OCI-LY7 (cell line): ENCODE measurements around the gene TLR2. TPM values are rescaled to one million over a fixed set of nuclear protein-coding genes. Genes with fewer than 3 reads are reported as not detected.

Source experiments
- BruUV-seq: library from RNA; stranded (reverse); fragments of 400-500 nt; replicated peaks from 2 replicates; lab custom pipeline; 2021; lab: Mats Ljungman, UMichigan
- CTCF ChIA-PET: fragments of 300-600 bp; sonication (Branson Sonifier 250); formaldehyde crosslinking; loops from one replicate; lab custom pipeline; 2022; ENCODE audit warnings: antibody characterized with exemption; ENCODE audit not compliant: unreplicated experiment; lab: Charles Lee
- POLR2A ChIA-PET: fragments of 300-600 bp; sonication (Branson Sonifier 250); formaldehyde crosslinking; loops from one replicate; lab custom pipeline; 2022; ENCODE audit warnings: antibody characterized with exemption; lab: Charles Lee
- DNase-seq: peaks from one replicate; pipeline ENCODE4 v3.0.0-alpha.2; 2015; ENCODE audit warnings: low spot score
- H2AFZ ChIP-seq: fragments of 200-600 bp; sonication (generic), shearing (Covaris generic); 2 replicates; pipeline ENCODE4 v1.6.1; 2014; ENCODE audit warnings: mild to moderate bottlenecking, antibody characterized with exemption, low read length, moderate library complexity
- H3K27ac ChIP-seq: fragments of 200-600 bp; sonication (generic); 2 replicates; pipeline ENCODE4 v1.5.1; 2014; ENCODE audit warnings: mixed run types, low read depth, mild to moderate bottlenecking, moderate library complexity, low read length, inconsistent platforms; ENCODE audit not compliant: poor library complexity, severe bottlenecking
- H3K36me3 ChIP-seq: fragments of 200-600 bp; sonication (generic); 2 replicates; pipeline ENCODE4 v1.6.1; 2014; ENCODE audit warnings: mild to moderate bottlenecking, antibody characterized with exemption, low read length, moderate library complexity, mixed read lengths; ENCODE audit not compliant: insufficient read depth
- H3K4me1 ChIP-seq: fragments of 200-600 bp; sonication (generic); 2 replicates; pipeline ENCODE4 v1.5.1; 2014; ENCODE audit warnings: mild to moderate bottlenecking, low read length; ENCODE audit not compliant: insufficient read depth, poor library complexity, severe bottlenecking
- H3K4me2 ChIP-seq: fragments of 200-600 bp; sonication (generic); 2 replicates; pipeline ENCODE4 v1.6.1; 2014; ENCODE audit warnings: mild to moderate bottlenecking, low read length
- H3K4me3 ChIP-seq: fragments of 200-600 bp; sonication (generic); 2 replicates; pipeline ENCODE4 v1.5.1; 2014; ENCODE audit warnings: mild to moderate bottlenecking, low read depth, low read length; ENCODE audit not compliant: poor library complexity, severe bottlenecking
- H3K79me2 ChIP-seq: fragments of 200-600 bp; sonication (generic); 2 replicates; pipeline ENCODE4 v1.6.1; 2016; ENCODE audit warnings: low read depth, mild to moderate bottlenecking, low read length, moderate library complexity, mixed read lengths; ENCODE audit not compliant: insufficient read depth
- H3K9me2 ChIP-seq: fragments of 200-600 bp; sonication (generic); 2 replicates; pipeline ENCODE4 v1.6.1; 2016; ENCODE audit warnings: mild to moderate bottlenecking, low read length, mixed read lengths; ENCODE audit not compliant: insufficient read depth
- H3K9me3 ChIP-seq: fragments of 200-600 bp; sonication (generic); 2 replicates; pipeline ENCODE4 v1.6.1; 2014; ENCODE audit warnings: mild to moderate bottlenecking, mixed run types, low read length, mixed read lengths
- H4K20me1 ChIP-seq: fragments of 200-600 bp; sonication (generic); 2 replicates; pipeline ENCODE4 v1.6.1; 2014; ENCODE audit warnings: mild to moderate bottlenecking, antibody characterized with exemption, low read length, moderate library complexity, mixed read lengths; ENCODE audit not compliant: insufficient read depth
- EZH2phosphoT487 ChIP-seq: fragments of 200-600 bp; sonication (generic); IDR thresholded peaks from 2 replicates; pipeline ENCODE4 v1.6.1; 2018; ENCODE audit warnings: low read depth, borderline replicate concordance, mild to moderate bottlenecking, mixed run types, antibody characterized with exemption, low read length, moderate library complexity, mixed read lengths
- intact Hi-C: fragments of 100-400 bp; cut with micrococcal nuclease; formaldehyde crosslinking; loops from one replicate; pipeline ENCODE4 v1.10.0; 2022; ENCODE audit not compliant: unreplicated experiment
- total RNA-seq, 2 experiments: library from RNA; depleted of rRNA in 1 of 2; stranded (reverse); fragments of >200 nt in 1 of 2; shearing (Covaris generic) in 1 of 2; gene quantifications; 2 replicates each; pipeline ENCODE4 v1.2.3, GENCODE V29; 2014 to 2022
- TF ChIP-seq, protein P1 (sequence below): fragments of 200-600 bp; sonication (generic); conservative IDR thresholded peaks from 2 replicates; pipeline ENCODE4 v1.5.1; 2014; ENCODE audit warnings: mild to moderate bottlenecking, antibody characterized with exemption, low read length, moderate library complexity, mixed read lengths

Gene TLR2
- total RNA-seq, 2 experiments from 2014 or later, result 1.5 TPM; not detected in 1

DNA sequence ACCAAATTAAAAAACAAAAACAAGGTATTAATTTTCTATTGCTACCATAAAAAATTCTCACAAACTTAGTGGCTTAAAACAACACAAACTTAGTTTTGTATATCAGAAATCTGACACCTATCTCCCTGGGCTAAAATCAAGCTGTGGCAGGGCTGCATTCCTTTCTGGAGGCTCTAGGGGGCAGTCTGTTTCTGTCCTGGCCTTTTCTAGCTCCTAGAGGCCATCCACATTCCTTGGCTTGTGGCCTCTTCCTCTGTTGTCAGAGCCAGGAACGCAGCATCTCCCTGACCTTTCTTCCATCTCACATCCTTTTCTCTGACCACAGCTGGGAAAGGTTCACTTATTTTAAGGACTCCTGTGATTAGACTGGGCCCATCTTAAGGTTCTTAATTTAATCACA is 38.9 kb upstream of the TLR2 start:
- no peak overlapping the region for H3K27ac ChIP-seq
- DNase-seq, result no peak
- peaks cover 26% of the 10 kb centered on the region for H3K4me1 ChIP-seq
- no peak overlapping the region for H2AFZ ChIP-seq
- H3K9me3 ChIP-seq, result 0 out of 2 replicates have a peak, but pooled peaks cover 9% of the 10 kb centered on the region
- POLR2A ChIA-PET, result interaction anchor here (1.0 kb wide), 1 partner anchor 296 kb away, joined by 6 read pairs; no protein-coding TSS in a partner anchor
- H3K36me3 ChIP-seq, result no peaks in the 10 kb centered on the region; the same call in 1 of the 2 replicates
- H3K4me3 ChIP-seq, result no peak overlapping the region
- H3K9me2 ChIP-seq, result no peaks in the 10 kb centered on the region
- intact Hi-C loops, result loop anchor here (1.0 to 10.0 kb wide), 4 partner anchors 105 to 800 kb away; no protein-coding TSS in a partner anchor
- H3K4me2 ChIP-seq, result no peak overlapping the region
- TF ChIP-seq, protein P1, sequence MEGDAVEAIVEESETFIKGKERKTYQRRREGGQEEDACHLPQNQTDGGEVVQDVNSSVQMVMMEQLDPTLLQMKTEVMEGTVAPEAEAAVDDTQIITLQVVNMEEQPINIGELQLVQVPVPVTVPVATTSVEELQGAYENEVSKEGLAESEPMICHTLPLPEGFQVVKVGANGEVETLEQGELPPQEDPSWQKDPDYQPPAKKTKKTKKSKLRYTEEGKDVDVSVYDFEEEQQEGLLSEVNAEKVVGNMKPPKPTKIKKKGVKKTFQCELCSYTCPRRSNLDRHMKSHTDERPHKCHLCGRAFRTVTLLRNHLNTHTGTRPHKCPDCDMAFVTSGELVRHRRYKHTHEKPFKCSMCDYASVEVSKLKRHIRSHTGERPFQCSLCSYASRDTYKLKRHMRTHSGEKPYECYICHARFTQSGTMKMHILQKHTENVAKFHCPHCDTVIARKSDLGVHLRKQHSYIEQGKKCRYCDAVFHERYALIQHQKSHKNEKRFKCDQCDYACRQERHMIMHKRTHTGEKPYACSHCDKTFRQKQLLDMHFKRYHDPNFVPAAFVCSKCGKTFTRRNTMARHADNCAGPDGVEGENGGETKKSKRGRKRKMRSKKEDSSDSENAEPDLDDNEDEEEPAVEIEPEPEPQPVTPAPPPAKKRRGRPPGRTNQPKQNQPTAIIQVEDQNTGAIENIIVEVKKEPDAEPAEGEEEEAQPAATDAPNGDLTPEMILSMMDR, result peak; percentile 78
- TF ChIP-seq EZH2phosphoT487, result no peak
- H3K79me2 ChIP-seq, result no peaks in the 10 kb centered on the region
- no TSS peak for BruUV-seq
- CTCF ChIA-PET, result interaction anchor here (1.2 kb wide), 1 partner anchor 81 kb away, joined by 3 read pairs; no protein-coding TSS in a partner anchor
- no peaks in the 10 kb centered on the region for H4K20me1 ChIP-seq

DNA sequence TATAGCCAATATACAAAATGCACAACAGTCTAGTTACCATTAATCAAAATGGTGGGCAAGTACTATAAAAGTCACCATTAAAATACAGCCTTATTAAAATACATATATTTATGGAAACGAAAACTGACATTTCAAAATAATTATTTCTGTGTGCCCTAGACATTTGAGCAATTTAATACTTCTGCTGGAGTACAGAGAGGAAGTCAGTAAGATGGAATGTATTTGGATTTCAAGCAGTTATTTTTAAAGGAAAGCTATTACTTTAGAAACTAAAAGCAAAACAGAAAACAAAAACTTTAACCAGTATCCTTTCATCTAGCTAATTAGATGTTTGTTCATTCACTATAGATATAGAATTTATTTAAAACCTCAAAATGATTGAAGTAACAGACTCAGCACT is 37.8 kb upstream of the TLR2 start:
- Histone ChIP-seq H2AFZ (no peak overlapping the region), H3K36me3 (no peaks in the 10 kb centered on the region; the same call in 1 of the 2 replicates), H3K4me3 (no peak overlapping the region), H3K27ac (no peak overlapping the region), H4K20me1 (no peaks in the 10 kb centered on the region), H3K79me2 (no peaks in the 10 kb centered on the region), H3K4me1 (peaks cover 27% of the 10 kb centered on the region), H3K4me2 (no peak overlapping the region), H3K9me3 (0 out of 2 replicates have a peak, but pooled peaks cover 9% of the 10 kb centered on the region), H3K9me2 (no peaks in the 10 kb centered on the region)
- TF ChIP-seq, protein P1, result no peak
- no peak for TF ChIP-seq EZH2phosphoT487
- ChIA-PET POLR2A (interaction anchor here (1.4 kb wide), 1 partner anchor 305 kb away, joined by 4 read pairs; no protein-coding TSS in a partner anchor), CTCF (no interaction called here)
- intact Hi-C loops, result loop anchor here (5.0 to 10.0 kb wide), 3 partner anchors 401 to 801 kb away; no protein-coding TSS in a partner anchor
- BruUV-seq, result no TSS peak
- no peak for DNase-seq

DNA sequence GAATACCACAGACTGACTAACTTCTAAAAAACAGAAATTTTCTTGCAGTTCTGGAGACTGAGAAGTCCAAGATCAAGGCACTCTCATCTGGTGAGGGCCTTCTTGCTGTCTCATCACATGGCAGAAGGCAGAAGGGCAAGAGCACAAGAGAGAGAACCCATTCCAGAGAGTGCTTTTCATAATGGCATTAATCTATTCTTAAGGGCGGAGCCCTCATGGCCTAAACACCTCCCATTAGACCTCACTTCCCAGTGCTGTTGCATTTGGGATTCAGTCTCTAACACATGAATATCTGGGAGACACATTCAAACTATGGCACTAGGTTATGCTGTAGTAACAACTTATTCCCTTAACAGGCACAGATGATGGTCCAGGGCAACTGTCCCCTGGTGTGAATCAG is 37.1 kb upstream of the TLR2 start:
- ChIA-PET CTCF (no interaction called here), POLR2A (interaction anchor here (0.7 to 1.4 kb wide), 4 partner anchors 301 to 501 kb away, joined by 3 to 4 read pairs (median 4); no protein-coding TSS in a partner anchor)
- Histone ChIP-seq H3K9me2 (no peaks in the 10 kb centered on the region), H3K27ac (no peak overlapping the region), H3K4me2 (no peak overlapping the region), H3K9me3 (0 out of 2 replicates have a peak, but pooled peaks cover 9% of the 10 kb centered on the region), H2AFZ (no peak overlapping the region), H4K20me1 (no peaks in the 10 kb centered on the region), H3K79me2 (no peaks in the 10 kb centered on the region), H3K4me3 (no peak overlapping the region), H3K36me3 (no peaks in the 10 kb centered on the region; the same call in 1 of the 2 replicates), H3K4me1 (peaks cover 34% of the 10 kb centered on the region)
- intact Hi-C loops, result loop anchor here (5.0 to 10.0 kb wide), 3 partner anchors 402 to 802 kb away; no protein-coding TSS in a partner anchor
- no TSS peak for BruUV-seq
- DNase-seq, result no peak
- TF ChIP-seq EZH2phosphoT487, result no peak
- TF ChIP-seq, protein P1, result no peak
